COLO829 (cell line): ENCODE data around the gene U2AF1L4.
A peak's percentile ranks its signal among the peaks of the same experiment; 100 is the strongest.
"Not testable (repeated sequence)": the region's sequence is repeated elsewhere in the genome, so short reads cannot be mapped to it uniquely, and the experiment has no call there.

Experiments
- DNase-seq: peaks from one replicate; pipeline ENCODE4 v3.0.0; 2012; ENCODE audit warnings: low spot score

The U2AF1L4 gene

GRCh38 chr19:35725216-35725861 is 19.9 kb downstream of the U2AF1L4 start:
- no peak for DNase-seq

GRCh38 chr19:35724560-35724959 is 20.7 kb downstream of the U2AF1L4 start:
- no peak for DNase-seq

GRCh38 chr19:35724132-35724531 is 21.1 kb downstream of the U2AF1L4 start:
- not testable (repeated sequence) for DNase-seq

- no peak for DNase-seq
These were observed 21.5 kb downstream of the U2AF1L4 start for GRCh38 chr19:35723671-35724070.

GRCh38 chr19:35722897-35723296 is 22.3 kb downstream of the U2AF1L4 start:
- DNase-seq, result no peak

GRCh38 chr19:35722461-35722860 is 22.8 kb downstream of the U2AF1L4 start:
- no peak for DNase-seq

- DNase-seq, result no peak
These were observed 23.8 kb downstream of the U2AF1L4 start for GRCh38 chr19:35721374-35721773.

- no peak for DNase-seq
These were observed 24.6 kb downstream of the U2AF1L4 start for GRCh38 chr19:35720648-35721047.

- no peak for DNase-seq
These were observed 25.1 kb downstream of the U2AF1L4 start for GRCh38 chr19:35720163-35720524.

- DNase-seq, result no peak
These were observed 25.6 kb downstream of the U2AF1L4 start for GRCh38 chr19:35719402-35720162.

GRCh38 chr19:35718345-35719041 is 26.7 kb downstream of the U2AF1L4 start:
- no peak for DNase-seq

- DNase-seq, result no peak
These were observed 27.4 kb downstream of the U2AF1L4 start, which contains the start of gene KMT2B for GRCh38 chr19:35717665-35718344. KMT2B (plus strand) TSS chr19:35718003; CDS start chr19:35718019, 16 bp downstream.

- DNase-seq, result peak; percentile 99
These were observed 28.2 kb downstream of the U2AF1L4 start for GRCh38 chr19:35716801-35717664.

GRCh38 chr19:35715981-35716800 is 29.0 kb downstream of the U2AF1L4 start:
- DNase-seq, result peak; percentile 64

GRCh38 chr19:35715355-35715809 is 29.8 kb downstream of the U2AF1L4 start:
- DNase-seq, result no peak

GRCh38 chr19:35714601-35715354 is 30.4 kb downstream of the U2AF1L4 start:
- no peak for DNase-seq

- DNase-seq, result no peak
These were observed 31.2 kb downstream of the U2AF1L4 start for GRCh38 chr19:35713904-35714495.

- no peak for DNase-seq
These were observed 31.7 kb downstream of the U2AF1L4 start for GRCh38 chr19:35713506-35713850.
